Measurements from ENCODE around the gene CNOT1. TPM values are rescaled to one million over a fixed set of nuclear protein-coding genes. Genes with fewer than 3 reads are reported as not detected.
"Not testable (repeated sequence)": the region's sequence is repeated elsewhere in the genome, so short reads cannot be mapped to it uniquely, and the experiment has no call there.

Gene CNOT1
- total and polyA plus RNA-seq, 7 donors: 57.6 to 112 (median 88.0) TPM

DNA sequence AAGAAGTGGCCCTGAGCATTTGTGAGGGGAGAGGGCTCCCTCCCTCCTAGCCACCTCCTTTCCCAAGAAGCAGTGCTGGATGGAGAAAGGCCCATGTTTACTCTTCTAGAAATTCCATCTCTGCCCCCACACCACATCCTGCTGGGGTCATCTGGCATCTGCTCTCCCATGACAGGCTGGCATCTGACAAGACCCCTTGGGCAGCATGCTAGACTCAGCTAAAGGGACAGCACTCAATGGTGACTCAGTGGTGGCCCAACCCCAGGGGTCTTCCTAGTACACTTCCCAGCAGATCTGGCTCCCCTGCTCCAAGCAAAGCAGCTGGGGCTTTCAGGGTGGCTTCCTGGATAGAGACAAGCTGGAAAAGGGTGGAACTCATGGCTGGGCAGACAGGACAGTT, 40.6 kb upstream of the CNOT1 start:
- TF ChIP-seq, protein P1, sequence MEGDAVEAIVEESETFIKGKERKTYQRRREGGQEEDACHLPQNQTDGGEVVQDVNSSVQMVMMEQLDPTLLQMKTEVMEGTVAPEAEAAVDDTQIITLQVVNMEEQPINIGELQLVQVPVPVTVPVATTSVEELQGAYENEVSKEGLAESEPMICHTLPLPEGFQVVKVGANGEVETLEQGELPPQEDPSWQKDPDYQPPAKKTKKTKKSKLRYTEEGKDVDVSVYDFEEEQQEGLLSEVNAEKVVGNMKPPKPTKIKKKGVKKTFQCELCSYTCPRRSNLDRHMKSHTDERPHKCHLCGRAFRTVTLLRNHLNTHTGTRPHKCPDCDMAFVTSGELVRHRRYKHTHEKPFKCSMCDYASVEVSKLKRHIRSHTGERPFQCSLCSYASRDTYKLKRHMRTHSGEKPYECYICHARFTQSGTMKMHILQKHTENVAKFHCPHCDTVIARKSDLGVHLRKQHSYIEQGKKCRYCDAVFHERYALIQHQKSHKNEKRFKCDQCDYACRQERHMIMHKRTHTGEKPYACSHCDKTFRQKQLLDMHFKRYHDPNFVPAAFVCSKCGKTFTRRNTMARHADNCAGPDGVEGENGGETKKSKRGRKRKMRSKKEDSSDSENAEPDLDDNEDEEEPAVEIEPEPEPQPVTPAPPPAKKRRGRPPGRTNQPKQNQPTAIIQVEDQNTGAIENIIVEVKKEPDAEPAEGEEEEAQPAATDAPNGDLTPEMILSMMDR (IDR thresholded peaks at IDR 0.05): no peak
- DNase-seq (no peak), ATAC-seq (no peak)
- no peaks in the 10 kb centered on the region for H3K9me3 ChIP-seq
- no peaks in the 10 kb centered on the region for H3K4me1 ChIP-seq
- intact Hi-C loops (cut with DNase I): no loop called here
- H3K27ac ChIP-seq: no peak overlapping the region
- no peak overlapping the region for H3K4me3 ChIP-seq
- H3K36me3 ChIP-seq (ENCODE audit: insufficient read depth in 1 of 2, low read depth in 1 of 2): peaks cover 6 to 86% of the 10 kb centered on the region in 2 donors
- H3K27me3 ChIP-seq (ENCODE audit: insufficient read depth in 3 of 3, low read length in 2 of 3): no peaks in the 10 kb centered on the region

DNA sequence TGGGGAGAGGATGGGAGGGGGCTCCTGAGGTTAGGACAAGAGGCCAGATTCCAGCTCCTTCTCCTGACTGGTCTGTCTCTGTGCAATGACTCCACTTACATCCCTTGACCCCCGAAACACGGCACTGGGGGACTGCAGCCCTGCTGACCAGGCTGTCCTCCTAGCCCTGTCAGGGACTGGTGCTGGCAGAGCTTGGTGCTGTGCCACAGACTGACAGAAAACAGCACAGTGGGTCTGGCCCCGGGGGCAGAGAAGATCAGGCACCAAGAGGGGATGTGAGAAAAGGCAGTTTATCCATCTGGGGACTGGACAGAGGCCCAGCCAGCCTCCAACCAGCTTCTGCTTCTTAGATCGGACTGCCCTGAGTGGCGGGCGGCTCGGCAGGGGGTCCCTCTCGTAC, 35.6 kb upstream of the CNOT1 start:
- DNase-seq: no peak
- no peak for ATAC-seq
- Histone ChIP-seq H3K4me1 (no peaks in the 10 kb centered on the region), H3K27me3 (ENCODE audit: insufficient read depth in 3 of 3, low read length in 2 of 3) (no peaks in the 10 kb centered on the region), H3K9me3 (no peaks in the 10 kb centered on the region), H3K27ac (no peak overlapping the region), H3K36me3 (ENCODE audit: insufficient read depth in 1 of 2, low read depth in 1 of 2) (peaks cover 6 to 39% of the 10 kb centered on the region in 2 donors), H3K4me3 (no peak overlapping the region)
- intact Hi-C loops (cut with DNase I): loop anchor here in 1 of 2 donors (5.0 kb wide), 1 partner anchor 153 kb away; no protein-coding TSS in a partner anchor
- 71 to 91% (median 85%) methylated on average over 8 of the region's 8 CpGs for WGBS, 3 donors
- TF ChIP-seq, protein P1 (IDR thresholded peaks at IDR 0.05): no peak

DNA sequence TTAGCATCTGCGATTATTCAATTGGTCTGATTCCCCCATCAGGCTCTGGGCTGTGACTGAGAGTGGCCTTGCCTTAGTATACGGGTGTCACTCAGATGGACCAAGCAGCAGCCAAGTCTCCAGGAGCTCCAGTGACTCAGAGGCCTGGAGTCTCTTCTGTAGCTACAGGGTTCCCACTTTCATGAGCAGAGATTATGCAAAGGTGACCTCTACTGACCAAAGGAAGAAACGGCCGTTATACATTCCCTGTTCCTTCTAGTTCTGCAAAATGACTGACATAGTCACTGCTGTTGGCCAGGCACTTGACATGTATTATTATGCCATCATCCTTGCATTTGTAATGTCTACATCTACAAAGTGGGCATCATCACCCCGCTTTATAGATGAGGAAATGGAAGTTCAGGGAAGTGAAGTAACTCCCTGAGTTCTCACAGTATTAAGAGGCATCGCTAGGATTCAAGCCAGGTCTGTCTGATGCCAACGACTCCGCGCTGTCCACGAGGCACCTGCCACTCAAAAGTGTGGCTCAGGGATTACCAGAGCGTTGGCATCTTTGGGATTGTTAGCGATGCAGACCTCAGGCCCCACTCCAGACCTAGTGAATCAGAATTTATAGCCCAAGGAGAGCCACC, 31.7 kb upstream of the CNOT1 start:
- H3K27me3 ChIP-seq (ENCODE audit: insufficient read depth in 3 of 3, low read length in 2 of 3): no peaks in the 10 kb centered on the region
- H3K36me3 ChIP-seq (ENCODE audit: insufficient read depth in 1 of 2, low read depth in 1 of 2): peaks cover under 1 to 4% of the 10 kb centered on the region in 2 donors
- TF ChIP-seq, protein P1 (IDR thresholded peaks at IDR 0.05): peak; percentile 59
- ATAC-seq (peak; percentile 98 to 99 (median 99)), DNase-seq (peak; percentile 54 to 68)
- WGBS, 3 donors: 15 to 22% (median 20%) methylated on average over 12 of the region's 12 CpGs
- no peaks in the 10 kb centered on the region for H3K4me1 ChIP-seq
- H3K4me3 ChIP-seq: no peak overlapping the region
- no peak overlapping the region for H3K27ac ChIP-seq
- H3K9me3 ChIP-seq: no peaks in the 10 kb centered on the region
- intact Hi-C loops (cut with DNase I): loop anchor here (1.0 to 5.0 kb wide), 2 partner anchors 324 kb away; no protein-coding TSS in a partner anchor

GRCh38 chr16:58659911-58660310, 30.3 kb upstream of the CNOT1 start:
- not testable (repeated sequence) for H3K36me3 ChIP-seq (ENCODE audit: insufficient read depth in 1 of 2, low read depth in 1 of 2); H3K9me3 ChIP-seq; H3K27ac ChIP-seq; H3K4me3 ChIP-seq; ATAC-seq; H3K27me3 ChIP-seq (ENCODE audit: insufficient read depth in 3 of 3, low read length in 2 of 3); H3K4me1 ChIP-seq; DNase-seq
- intact Hi-C loops (cut with DNase I): loop anchor here in 1 of 2 donors (5.0 kb wide), 2 partner anchors 148 to 323 kb away; no protein-coding TSS in a partner anchor
- WGBS, 3 donors: 81 to 82% (median 82%) methylated on average over 11 of the region's 11 CpGs

- H3K36me3 ChIP-seq (ENCODE audit: insufficient read depth in 1 of 2, low read depth in 1 of 2): no peaks in the 10 kb centered on the region
- TF ChIP-seq, protein P1 (IDR thresholded peaks at IDR 0.05): no peak
- 82 to 85% (median 84%) methylated on average over 3 of the region's 3 CpGs for WGBS, 3 donors
- no peak overlapping the region for H3K4me3 ChIP-seq
- DNase-seq (no peak), ATAC-seq (no peak)
- intact Hi-C loops (cut with DNase I): loop anchor here in 1 of 2 donors (5.0 kb wide), 1 partner anchor 147 kb away; no protein-coding TSS in a partner anchor
- no peaks in the 10 kb centered on the region for H3K27me3 ChIP-seq (ENCODE audit: insufficient read depth in 3 of 3, low read length in 2 of 3)
- no peaks in the 10 kb centered on the region for H3K9me3 ChIP-seq
- H3K4me1 ChIP-seq: no peaks in the 10 kb centered on the region
- H3K27ac ChIP-seq: no peak overlapping the region
Measured at GRCh38 chr16:58658796-58659211, 29.2 kb upstream of the CNOT1 start.

Data from psoas muscle (tissue), 8 donors.